GM18909 (cell line): ENCODE results near the gene TRIM8.

Experiments used
- ATAC-seq: cut with Tn5 transposase; IDR thresholded peaks from one replicate; pipeline ENCODE4 v1.9.1; 2021; ENCODE audit warnings: mild to moderate bottlenecking; ENCODE audit not compliant: unreplicated experiment, poor library complexity

Gene TRIM8

GRCh38 chr10:102631525-102632393 is 12.5 kb upstream of the TRIM8 start:
- ATAC-seq, result no peak

DNA sequence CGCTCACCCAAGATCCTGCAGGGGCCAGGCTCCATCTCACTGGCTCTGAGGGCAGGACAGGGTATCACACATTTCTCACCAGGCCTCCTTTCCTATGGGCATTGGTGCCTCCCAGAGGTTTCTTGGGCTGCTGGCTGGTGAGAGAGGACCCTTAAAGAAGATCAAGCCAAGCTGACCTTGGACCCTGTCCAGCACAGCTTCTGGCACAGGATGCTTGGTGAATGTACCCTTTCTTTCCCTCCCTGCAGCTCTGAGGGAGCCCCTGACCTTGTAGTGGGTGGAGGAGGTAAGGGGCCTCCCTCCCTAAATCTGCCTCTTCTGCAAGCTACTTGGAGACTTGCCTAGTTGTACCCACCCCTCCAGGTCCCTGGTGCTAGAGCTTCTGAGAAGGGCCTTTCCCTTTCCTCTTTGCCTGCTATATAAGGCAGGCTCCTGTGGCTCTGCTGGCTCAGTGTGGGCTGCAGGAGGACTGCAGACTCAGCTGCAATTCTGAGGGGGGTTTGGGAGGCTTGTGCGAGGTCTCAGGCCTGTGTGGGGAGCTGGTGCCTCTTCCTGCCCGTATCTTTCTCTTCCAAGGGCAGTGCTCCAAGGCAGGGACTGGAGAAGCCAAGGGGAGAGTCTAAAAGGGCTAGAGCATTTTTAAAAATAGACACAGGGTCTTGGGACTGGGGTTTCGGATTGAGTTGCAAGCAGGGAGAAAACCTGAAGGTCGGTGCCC is 11.7 kb upstream of the TRIM8 start:
- no peak for ATAC-seq

- ATAC-seq, result no peak
Observed at GRCh38 chr10:102633287-102633686, 11.0 kb upstream of the TRIM8 start.

DNA sequence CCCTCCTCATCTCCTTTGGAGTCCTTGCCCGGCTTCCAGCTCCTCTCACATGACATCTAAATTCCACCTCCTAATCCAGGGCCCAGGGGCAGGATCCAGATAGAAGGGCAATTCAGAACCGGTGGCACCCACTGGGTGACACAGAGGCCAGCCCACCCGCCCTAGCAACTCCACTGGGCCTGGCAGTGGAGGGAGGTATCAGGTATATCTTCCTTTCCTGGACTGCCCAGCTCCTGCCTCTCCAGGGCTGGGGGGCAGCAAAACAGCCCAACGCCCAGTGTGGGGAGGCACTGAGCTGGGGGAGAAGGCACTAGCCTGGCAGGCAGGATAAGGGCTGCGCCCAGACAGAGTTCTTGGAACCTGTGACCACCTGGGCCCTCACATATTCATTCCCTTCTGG is 10.4 kb upstream of the TRIM8 start:
- no peak for ATAC-seq

DNA sequence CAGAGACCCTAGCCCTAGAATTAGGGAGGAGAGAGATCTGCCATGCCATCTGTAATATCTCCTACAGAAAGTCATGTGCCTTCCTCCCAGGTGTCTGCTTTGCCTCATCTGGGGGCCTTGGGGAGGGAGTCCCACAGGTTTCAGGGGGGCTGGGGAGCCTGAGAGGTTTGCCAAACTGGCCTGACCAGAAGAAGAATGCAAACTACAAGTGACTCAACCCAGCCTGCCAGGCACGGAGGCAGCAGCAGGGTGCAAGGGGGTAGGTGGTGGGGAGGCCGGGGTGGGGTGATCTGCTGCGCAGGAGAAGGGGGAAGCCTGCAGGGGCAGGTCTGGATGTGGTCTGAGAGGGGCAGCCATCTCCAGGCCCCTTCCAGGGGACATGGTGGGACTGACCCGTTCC is 9.6 kb upstream of the TRIM8 start:
- ATAC-seq, result no peak

GRCh38 chr10:102635377-102635776 is 8.9 kb upstream of the TRIM8 start:
- ATAC-seq, result no peak

DNA sequence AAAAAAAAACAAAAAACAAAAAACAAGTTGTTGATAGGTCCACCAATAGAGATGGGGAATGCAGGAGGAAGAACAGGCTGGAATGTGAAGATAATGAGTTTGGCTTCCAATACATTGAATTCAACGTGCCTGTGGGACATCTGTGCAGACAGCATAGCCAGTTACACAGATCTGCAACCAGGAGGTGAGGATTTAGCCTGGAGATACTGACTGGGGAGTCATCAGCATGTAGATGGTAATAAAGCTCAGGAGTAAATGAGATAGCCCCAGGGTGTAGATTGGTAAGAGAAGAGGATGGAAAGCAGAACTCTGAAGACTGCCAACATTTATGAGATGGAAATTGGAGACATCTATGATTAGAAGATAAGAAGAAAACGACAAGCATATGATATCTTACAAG is 4.7 kb upstream of the TRIM8 start:
- ATAC-seq, result no peak

- no peak for ATAC-seq
Observed at GRCh38 chr10:102641402-102641801, 2.9 kb upstream of the TRIM8 start.

- ATAC-seq, result peak; percentile 62
Observed at GRCh38 chr10:102641880-102642735, 2.2 kb upstream of the TRIM8 start.

DNA sequence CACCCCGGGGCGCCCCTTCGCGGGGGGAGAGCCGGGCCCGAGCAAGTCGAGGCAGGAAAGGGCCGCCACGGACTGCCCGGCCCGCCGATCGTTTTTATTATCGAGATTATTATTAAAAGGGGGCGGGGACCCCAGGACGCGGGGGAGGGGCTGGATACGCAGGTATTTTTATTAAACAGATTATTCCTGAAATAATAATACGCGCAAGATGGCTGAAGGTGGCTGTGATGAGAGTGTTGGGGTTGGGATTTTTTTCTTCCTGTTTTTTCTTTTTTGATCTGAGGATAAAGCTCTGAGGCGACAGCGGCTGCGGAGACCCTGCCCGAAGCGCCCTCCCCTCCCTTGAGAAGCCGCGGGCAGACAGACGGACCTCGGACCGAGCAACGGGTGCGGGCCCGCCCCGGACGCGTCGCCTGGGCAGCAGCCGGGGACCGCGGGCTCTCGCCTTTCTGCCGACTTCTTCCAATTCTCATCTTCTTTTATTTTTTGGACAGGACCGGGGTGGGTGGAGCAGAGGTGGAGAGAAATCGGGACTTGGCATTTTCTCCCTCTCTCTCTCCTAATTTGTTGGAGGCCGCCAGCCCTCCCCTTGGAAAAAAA is 1.4 kb upstream of the TRIM8 start:
- no peak for ATAC-seq

GRCh38 chr10:102643336-102644065 is 778 bp upstream of the TRIM8 start:
- no peak for ATAC-seq

- no peak for ATAC-seq
Observed at GRCh38 chr10:102644646-102645387, 538 bp downstream of the TRIM8 start.

- no peak for ATAC-seq
Observed at GRCh38 chr10:102645388-102645740, 1.1 kb downstream of the TRIM8 start.

DNA sequence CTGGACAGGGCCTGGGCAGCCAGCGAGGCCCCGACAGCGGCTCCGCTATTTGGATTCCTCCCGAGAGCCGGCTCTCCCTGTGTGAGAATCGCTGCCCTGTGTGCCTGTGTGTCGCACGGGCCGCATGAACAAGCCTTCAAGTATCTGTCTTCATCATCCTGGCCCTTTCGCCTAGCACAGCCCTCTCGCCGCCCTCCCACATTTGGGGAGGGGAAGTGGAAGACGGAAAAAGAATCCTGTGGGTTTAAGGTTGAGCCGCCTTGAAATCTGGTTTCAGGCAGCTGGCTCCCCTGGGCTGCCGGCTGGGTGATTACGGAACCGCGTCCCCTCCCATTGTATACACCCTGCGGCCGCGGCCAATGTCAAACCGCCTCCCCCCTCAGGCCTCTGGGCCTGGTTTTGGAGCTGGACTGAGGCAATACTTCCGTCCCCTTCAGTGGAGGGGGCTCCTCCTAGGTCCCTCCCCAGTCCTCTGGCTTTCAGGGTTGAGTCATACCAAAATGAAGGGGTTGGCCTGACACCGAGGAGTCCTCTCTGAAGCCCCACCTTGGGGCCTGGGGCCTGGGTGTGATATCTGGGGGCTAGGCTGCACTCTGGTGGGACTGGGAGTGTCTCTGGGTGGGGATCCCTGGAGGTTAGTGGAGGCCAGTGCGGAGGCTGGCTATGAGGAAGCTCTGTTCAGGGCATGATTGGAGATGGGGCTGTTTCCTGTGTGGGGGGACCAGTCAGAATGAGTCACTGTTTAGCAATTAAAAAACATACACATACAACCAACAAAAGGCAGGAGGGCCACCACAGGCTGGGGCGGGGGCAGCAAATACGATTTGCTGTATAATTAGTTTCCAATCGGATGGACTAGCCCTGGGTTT is 1.7 kb downstream of the TRIM8 start:
- peak; percentile 33 for ATAC-seq

GRCh38 chr10:102646610-102647442 is 2.5 kb downstream of the TRIM8 start:
- no peak for ATAC-seq

DNA sequence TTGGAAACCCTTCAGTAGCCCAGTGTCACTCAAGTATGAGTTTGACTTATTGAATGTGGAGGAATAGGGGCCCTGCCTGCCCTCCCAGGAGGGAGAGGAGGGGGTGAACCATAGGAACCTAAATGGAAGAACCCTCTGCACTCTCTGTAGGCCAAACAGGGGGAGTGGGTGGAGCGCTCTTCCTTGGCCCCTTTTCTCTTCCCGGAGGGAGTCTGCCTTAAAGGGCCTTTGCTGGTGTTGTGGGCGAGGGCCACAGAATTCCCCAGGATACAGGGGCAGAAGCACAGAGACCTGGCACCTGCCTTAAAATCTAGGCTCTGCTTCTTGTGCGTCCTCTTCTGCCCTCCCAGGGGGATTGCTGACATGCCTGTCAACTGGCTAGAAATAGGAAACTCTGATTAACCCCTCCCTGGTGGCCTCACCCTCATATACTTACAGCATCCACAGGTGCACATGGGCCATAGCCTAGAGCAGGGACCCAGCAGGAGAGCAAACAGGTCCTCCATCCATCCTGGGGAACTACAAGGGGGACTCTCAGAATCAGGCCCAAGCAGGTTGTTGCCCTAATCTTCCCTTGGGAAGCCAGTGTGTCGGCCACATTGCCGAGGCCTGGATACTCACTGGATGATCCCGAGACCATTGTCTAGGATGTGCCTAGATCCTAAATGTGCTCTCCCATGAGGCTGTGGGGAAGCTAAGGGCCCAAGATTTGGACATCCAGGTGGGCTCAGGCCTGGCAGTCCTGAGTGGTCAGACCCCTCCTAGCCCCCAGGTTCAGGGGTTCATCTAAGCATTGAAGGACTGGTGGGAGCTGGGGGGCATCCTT is 3.4 kb downstream of the TRIM8 start:
- ATAC-seq, result no peak
